Memory B cell (primary cell): ENCODE measurements around the gene FAM161B.
"Not testable (repeated sequence)": the region's sequence is repeated elsewhere in the genome, so short reads cannot be mapped to it uniquely, and the experiment has no call there.

Experiments
- ATAC-seq: fragments of 150-1000 bp; cut with Tn5 transposase; 2 replicates; pipeline ENCODE4 v1.10.0; 2021; ENCODE audit warnings: low read depth, mild to moderate bottlenecking, moderate library complexity
- DNase-seq, 2 donors: peaks; one replicate each; pipeline ENCODE4 v3.0.0; 2022; ENCODE audit warnings: low spot score in 2 of 2
- H3K27ac Mint-ChIP-seq: one replicate; pipeline ENCODE4 v1.8.0; 2022; ENCODE audit warnings: mild to moderate bottlenecking, moderate library complexity, mixed read lengths
- H3K27me3 Mint-ChIP-seq: one replicate; pipeline ENCODE4 v1.8.0; 2022; ENCODE audit warnings: mixed read lengths
- H3K36me3 Mint-ChIP-seq: one replicate; pipeline ENCODE4 v1.8.0; 2022; ENCODE audit warnings: mild to moderate bottlenecking, mixed read lengths
- H3K4me1 Mint-ChIP-seq: one replicate; pipeline ENCODE4 v1.8.0; 2022; ENCODE audit warnings: mixed read lengths
- H3K4me3 Mint-ChIP-seq: one replicate; pipeline ENCODE4 v1.8.0; 2022; ENCODE audit warnings: mild to moderate bottlenecking, moderate library complexity, mixed read lengths
- H3K9me3 Mint-ChIP-seq: one replicate; pipeline ENCODE4 v1.8.0; 2022; ENCODE audit warnings: mixed read lengths

FAM161B gene

DNA sequence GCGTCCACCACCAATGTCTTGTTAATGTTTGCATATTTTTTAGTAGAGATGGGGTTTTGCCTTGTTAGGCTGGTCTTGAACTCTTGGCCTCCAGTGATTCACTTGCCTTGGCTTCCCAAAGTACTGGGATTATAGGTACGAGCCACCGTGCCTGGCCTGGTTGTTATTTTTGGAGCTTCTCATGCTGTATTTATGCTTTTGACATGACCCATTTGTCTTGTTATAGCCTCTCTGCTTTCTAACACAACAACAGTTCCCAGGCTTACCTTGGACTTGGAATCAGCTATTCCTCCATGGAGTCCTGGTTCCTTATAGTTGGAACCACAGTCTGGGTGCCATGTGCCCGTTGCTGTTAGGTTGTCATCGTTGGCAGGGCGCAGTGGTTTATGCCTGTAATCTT is 33.6 kb downstream of the FAM161B start:
- peak overlapping the region; percentile 45 for H3K27ac Mint-ChIP-seq
- H3K36me3 Mint-ChIP-seq = peaks cover 41% of the 10 kb centered on the region
- H3K9me3 Mint-ChIP-seq = peaks cover 1% of the 10 kb centered on the region
- no peak for ATAC-seq
- H3K27me3 Mint-ChIP-seq = no peaks in the 10 kb centered on the region
- H3K4me1 Mint-ChIP-seq = no peaks in the 10 kb centered on the region
- H3K4me3 Mint-ChIP-seq = no peak overlapping the region
- DNase-seq = no peak

DNA sequence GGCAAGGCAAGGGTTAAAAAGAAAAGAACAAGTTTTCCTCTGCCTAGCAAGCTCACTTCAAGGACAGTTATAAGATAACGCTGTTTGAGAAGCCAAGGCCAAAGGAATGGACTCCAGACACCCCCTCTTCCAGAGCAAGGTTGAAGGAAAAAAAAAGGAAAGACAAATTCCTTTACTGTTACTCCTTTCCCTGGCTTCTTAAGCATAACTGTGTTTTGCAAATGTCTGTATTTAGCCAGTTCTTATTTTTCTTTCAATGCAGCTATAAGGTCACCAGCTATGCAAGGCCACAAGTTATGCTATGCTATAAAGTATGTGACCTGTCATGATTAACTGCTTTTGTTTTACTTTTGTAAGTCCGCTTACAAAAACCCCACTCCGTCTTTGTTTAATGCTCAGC is 36.6 kb downstream of the FAM161B start:
- peaks cover 57% of the 10 kb centered on the region for H3K36me3 Mint-ChIP-seq
- H3K27ac Mint-ChIP-seq = no peak overlapping the region
- no peaks in the 10 kb centered on the region for H3K27me3 Mint-ChIP-seq
- no peak overlapping the region for H3K4me3 Mint-ChIP-seq
- H3K9me3 Mint-ChIP-seq = peaks cover 1% of the 10 kb centered on the region
- no peaks in the 10 kb centered on the region for H3K4me1 Mint-ChIP-seq
- ATAC-seq (no peak), DNase-seq (no peak)

DNA sequence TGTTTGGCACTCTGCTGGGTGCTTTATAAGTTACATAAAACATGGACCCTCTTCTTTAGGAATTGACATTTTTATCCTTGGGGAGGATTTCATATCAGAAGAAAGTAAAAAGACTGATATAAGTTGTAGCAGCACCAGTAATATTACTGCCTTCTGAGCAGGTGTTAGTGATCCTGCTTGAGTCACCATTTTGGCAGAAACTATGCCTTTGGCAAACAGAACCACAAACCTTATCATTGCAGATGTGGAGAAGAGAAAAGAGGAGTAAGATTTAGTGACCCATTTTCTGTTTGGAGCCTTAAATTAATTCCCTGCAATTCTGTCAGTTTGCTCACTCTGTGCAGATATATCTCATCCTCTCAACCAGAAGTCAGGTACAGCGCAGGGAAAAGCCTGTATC is 40.2 kb downstream of the FAM161B start:
- Mint-ChIP-seq H3K36me3 (peaks cover 65% of the 10 kb centered on the region), H3K4me1 (no peaks in the 10 kb centered on the region), H3K27me3 (no peaks in the 10 kb centered on the region), H3K4me3 (no peak overlapping the region), H3K9me3 (peaks cover 1% of the 10 kb centered on the region), H3K27ac (no peak overlapping the region)
- no peak for ATAC-seq
- DNase-seq = no peak

GRCh38 chr14:73903028-73903427 is 46.9 kb downstream of the FAM161B start:
- H3K27ac Mint-ChIP-seq = no peak overlapping the region
- no peak for DNase-seq
- no peak for ATAC-seq
- no peaks in the 10 kb centered on the region for H3K9me3 Mint-ChIP-seq
- no peak overlapping the region for H3K4me3 Mint-ChIP-seq
- no peaks in the 10 kb centered on the region for H3K27me3 Mint-ChIP-seq
- H3K36me3 Mint-ChIP-seq = peaks cover 27% of the 10 kb centered on the region
- H3K4me1 Mint-ChIP-seq = no peaks in the 10 kb centered on the region

DNA sequence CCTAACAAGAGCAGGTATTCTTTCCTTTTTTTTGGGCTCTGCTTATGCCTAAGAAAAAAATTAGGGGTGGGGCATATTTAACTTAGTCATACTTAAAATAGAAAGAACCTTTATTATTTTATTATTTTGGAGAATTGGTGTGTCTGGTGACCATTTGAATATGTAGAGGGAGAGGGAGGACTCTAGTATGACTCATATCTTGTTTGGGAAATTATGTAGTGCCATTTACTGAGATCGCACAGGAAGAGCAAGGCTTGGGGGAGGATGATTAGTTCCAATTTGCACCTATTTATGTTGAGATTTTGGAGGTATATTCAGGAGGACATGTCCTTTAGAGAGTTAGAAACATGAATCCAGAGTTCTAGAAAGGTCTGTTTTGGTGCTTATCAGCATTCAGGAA is 53.4 kb downstream of the FAM161B start:
- H3K27ac Mint-ChIP-seq = peak overlapping the region; percentile 25
- no peaks in the 10 kb centered on the region for H3K27me3 Mint-ChIP-seq
- ATAC-seq (no peak), DNase-seq (no peak)
- H3K4me1 Mint-ChIP-seq = peaks cover 5% of the 10 kb centered on the region
- H3K36me3 Mint-ChIP-seq = peaks cover 27% of the 10 kb centered on the region
- no peaks in the 10 kb centered on the region for H3K9me3 Mint-ChIP-seq
- H3K4me3 Mint-ChIP-seq = no peak overlapping the region

DNA sequence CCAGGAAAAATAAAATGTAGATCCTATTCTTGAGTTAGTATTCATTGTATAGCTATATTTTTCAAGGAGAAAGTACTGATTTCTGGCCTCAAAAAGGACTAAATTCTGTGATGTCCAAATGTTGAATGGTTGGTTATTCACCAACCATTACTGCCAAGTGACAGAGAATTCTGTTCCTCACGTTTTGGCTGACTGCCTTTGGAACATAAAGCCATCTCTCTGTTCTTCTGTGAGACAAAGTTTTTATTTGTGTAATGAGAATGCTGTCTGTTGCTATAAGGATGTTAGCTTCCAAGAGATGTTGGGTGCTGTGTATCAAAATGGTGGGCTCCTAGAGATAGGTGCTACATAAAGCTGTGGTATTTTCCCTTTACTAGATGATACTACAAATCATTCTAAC is 54.0 kb downstream of the FAM161B start:
- Mint-ChIP-seq H3K9me3 (no peaks in the 10 kb centered on the region), H3K4me1 (peaks cover 5% of the 10 kb centered on the region), H3K4me3 (no peak overlapping the region), H3K36me3 (peaks cover 27% of the 10 kb centered on the region), H3K27me3 (no peaks in the 10 kb centered on the region), H3K27ac (peak overlapping the region; percentile 25)
- no peak for ATAC-seq
- no peak for DNase-seq

DNA sequence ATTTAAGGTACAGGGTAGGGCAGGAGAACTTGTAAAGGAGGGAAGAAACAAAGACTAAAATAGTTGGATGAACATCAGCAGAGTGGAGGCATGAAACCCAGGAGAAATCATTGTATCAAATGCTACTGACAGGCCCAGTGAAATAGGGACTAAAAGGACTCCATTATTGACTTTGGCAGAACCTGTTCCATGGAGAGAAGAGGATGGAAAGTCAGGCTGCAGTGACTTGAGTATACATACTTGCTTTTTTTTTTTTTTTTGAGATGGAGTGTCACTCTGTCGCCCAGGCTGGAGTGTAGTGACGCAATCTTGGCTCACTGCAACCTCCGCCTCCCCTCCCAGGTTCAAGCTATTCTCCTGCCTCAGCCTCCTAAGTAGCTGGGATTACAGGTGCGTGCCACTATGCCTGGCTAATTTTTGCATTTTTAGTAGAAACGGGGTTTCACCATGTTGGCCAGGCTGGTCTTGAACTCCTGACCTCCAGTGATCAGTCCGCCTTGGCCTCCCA is 55.7 kb downstream of the FAM161B start:
- not testable (repeated sequence) for H3K4me1 Mint-ChIP-seq, DNase-seq, H3K27me3 Mint-ChIP-seq, ATAC-seq, H3K27ac Mint-ChIP-seq, H3K9me3 Mint-ChIP-seq, H3K4me3 Mint-ChIP-seq
- H3K36me3 Mint-ChIP-seq = peaks cover 27% of the 10 kb centered on the region

DNA sequence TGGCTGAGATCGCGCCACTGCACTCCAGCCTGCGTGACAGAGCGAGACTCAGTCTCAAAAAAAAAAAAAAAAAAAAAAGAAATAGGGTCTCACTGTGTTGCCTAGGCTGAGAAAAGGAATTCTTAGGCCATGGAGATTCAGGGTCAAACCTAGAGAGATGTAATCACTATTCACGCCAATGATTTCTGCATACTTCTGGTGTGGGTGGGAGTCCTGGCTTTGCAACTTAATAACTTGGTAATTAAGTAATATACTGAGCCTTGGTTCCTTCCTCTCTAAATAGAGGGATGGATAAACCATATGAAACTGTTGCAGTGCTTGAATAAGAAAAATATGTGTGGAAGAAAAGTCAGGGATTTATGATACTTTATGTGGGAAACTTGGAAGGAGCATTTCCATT is 60.5 kb downstream of the FAM161B start:
- Mint-ChIP-seq H3K36me3 (peaks cover 9% of the 10 kb centered on the region), H3K4me1 (peaks cover 19% of the 10 kb centered on the region), H3K27me3 (no peaks in the 10 kb centered on the region), H3K4me3 (no peak overlapping the region), H3K27ac (peak overlapping the region; percentile 16), H3K9me3 (no peaks in the 10 kb centered on the region)
- no peak for DNase-seq
- ATAC-seq = no peak

GRCh38 chr14:73888971-73889370 is 60.9 kb downstream of the FAM161B start:
- Mint-ChIP-seq H3K4me1 (peaks cover 19% of the 10 kb centered on the region), H3K27ac (peak overlapping the region; percentile 99), H3K4me3 (no peak overlapping the region), H3K27me3 (no peaks in the 10 kb centered on the region), H3K36me3 (peaks cover 8% of the 10 kb centered on the region), H3K9me3 (no peaks in the 10 kb centered on the region)
- ATAC-seq = no peak
- DNase-seq = no peak

GRCh38 chr14:73888460-73888725 is 61.5 kb downstream of the FAM161B start:
- Mint-ChIP-seq H3K27me3 (no peaks in the 10 kb centered on the region), H3K4me1 (peaks cover 17% of the 10 kb centered on the region), H3K27ac (peak overlapping the region; percentile 99), H3K4me3 (peak overlapping the region; percentile 99), H3K9me3 (no peaks in the 10 kb centered on the region), H3K36me3 (peaks cover 3% of the 10 kb centered on the region)
- DNase-seq = no peak
- no peak for ATAC-seq

DNA sequence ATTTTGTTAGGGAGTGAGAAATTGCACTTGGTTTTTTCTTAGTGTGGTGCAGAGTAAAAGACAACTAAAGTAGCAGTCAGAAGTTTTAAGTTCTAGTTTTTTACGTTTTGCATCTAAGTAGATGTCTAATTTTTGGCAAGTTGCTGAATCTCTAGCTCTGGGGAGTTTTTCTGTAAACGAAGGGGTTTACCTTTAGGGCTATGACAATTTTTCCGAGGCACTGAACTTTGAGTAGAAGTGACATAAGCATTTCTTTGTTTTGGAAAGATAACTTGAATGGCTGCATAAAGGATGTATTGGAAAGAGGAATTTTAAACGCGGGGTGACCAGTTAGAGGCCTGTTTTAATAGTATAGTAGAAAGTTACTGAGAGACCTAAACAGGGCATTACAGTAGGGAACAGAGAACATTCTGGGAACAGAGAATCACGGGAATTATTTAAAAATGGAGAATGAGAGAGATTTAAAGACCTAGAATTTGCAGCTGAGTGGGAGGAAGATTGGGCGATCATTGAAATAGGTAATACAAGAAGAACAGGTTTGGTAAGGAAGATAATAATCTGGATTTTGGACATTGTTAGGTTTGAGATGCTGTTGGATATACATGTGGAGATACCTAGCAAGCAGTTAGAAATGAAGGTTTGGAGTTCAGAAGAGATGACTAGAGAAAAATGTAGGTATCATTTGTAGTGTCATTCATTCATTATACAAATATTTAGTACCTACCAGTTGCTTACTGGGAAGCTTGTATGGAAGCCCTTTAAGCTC is 62.0 kb downstream of the FAM161B start:
- H3K4me3 Mint-ChIP-seq = peak overlapping the region; percentile 99
- H3K27ac Mint-ChIP-seq = peak overlapping the region; percentile 99
- no peaks in the 10 kb centered on the region for H3K27me3 Mint-ChIP-seq
- H3K9me3 Mint-ChIP-seq = no peaks in the 10 kb centered on the region
- no peak for ATAC-seq
- no peak for DNase-seq
- H3K36me3 Mint-ChIP-seq = peaks cover 3% of the 10 kb centered on the region
- peaks cover 17% of the 10 kb centered on the region for H3K4me1 Mint-ChIP-seq

GRCh38 chr14:73887318-73887616 is 62.6 kb downstream of the FAM161B start:
- DNase-seq (no peak), ATAC-seq (no peak)
- H3K36me3 Mint-ChIP-seq = peaks cover 3% of the 10 kb centered on the region
- no peaks in the 10 kb centered on the region for H3K9me3 Mint-ChIP-seq
- peaks cover 17% of the 10 kb centered on the region for H3K4me1 Mint-ChIP-seq
- H3K4me3 Mint-ChIP-seq = peak overlapping the region; percentile 99
- peak overlapping the region; percentile 99 for H3K27ac Mint-ChIP-seq
- H3K27me3 Mint-ChIP-seq = no peaks in the 10 kb centered on the region

DNA sequence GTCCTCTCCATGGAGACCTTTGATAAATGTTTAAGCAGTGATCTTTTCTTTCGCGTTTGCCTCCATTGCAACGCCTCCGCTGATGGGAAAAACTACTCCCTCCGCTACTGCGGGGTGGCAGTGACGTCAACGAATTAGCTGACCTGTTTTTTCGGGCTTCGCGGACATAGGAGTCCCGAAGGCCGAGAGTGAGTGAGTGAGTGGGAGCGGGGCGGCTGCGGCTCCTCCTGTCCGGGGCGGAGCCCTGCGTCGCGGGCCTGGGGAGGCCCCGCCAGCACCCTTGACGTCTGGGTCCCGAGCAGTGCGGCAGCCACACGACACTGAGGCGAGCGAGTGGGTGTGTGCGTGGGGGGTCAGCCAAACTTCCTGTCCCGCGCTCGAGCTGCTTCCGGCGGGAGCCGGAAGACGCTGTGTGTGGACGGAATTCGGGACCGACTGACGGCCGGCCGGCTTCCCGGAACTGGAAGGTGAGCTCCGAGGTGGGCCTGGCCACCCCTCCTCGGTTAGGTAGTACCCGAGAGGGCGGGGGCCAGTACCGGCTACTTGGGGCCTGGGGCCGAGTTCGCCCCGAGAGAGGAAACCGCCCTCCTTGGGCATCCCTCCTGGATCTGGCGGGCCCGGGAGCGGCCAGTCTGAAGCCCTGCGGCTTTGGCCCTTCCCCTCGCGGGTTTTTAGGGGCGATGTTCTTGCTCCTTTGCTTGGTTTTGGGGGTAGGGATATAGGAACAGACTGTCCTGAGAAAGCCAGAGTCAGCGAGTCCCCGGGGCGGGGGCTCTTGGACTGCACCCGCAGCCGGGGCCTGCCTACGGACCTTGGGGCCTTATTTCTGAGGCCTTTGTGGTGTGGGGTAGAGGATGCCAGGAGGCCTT is 63.2 kb downstream of the FAM161B start, which contains the start of gene ZNF410:
ZNF410 (plus strand) TSS at position 411 of the 869 bp plus-strand sequence. CDS start 5,317 bp downstream, outside the sequence.
- ATAC-seq (peak; percentile 95), DNase-seq (peak; percentile 78 to 79)
- H3K36me3 Mint-ChIP-seq = peaks cover 2% of the 10 kb centered on the region
- H3K27me3 Mint-ChIP-seq = no peaks in the 10 kb centered on the region
- H3K4me3 Mint-ChIP-seq = peak within 1 kb of the TSS; percentile 99
- H3K4me1 Mint-ChIP-seq = peaks cover 17% of the 10 kb centered on the region
- peak within 1 kb of the TSS; percentile 99 for H3K27ac Mint-ChIP-seq
- no peaks in the 10 kb centered on the region for H3K9me3 Mint-ChIP-seq

DNA sequence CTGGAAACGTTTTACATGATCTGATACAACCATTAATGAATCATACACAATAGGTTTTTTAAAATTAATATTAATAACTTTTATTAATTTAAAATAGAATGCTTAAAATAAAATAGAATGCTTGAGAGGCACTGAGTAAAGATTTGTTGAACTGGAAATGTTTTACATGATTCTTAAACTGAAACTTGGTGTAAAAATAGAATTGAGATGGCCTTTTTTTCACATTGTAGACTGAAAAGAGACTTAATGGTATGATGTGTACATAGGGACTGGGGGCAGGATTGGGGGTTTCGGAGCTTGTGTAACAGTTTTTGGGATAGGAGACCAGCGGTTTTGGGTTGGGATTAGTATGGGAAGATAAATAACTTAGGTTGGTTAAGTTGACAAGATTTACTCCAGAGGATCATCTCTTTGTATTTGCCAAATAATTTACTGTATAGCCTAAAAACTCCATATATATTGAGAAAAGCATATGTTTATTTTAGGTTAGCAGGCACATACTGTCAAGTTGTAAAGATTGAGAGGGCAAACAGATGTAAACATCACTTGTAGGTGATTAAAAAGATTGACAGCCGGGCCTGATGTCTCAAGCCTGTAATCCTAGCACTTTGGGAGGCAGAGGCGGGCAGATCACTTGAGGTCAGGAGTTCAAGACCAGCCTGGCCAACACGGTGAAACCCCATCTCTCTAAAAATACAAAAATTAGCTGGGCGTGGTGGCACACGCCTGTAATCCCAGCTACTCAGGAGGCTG is 65.3 kb downstream of the FAM161B start:
- no peak for ATAC-seq
- peak overlapping the region; percentile 27 for H3K4me3 Mint-ChIP-seq

More for the DNA sequence above, 65.3 kb downstream of the FAM161B start:
- no peak for DNase-seq
- H3K9me3 Mint-ChIP-seq = no peaks in the 10 kb centered on the region
- H3K36me3 Mint-ChIP-seq = peaks cover 2% of the 10 kb centered on the region
- H3K27ac Mint-ChIP-seq = peak overlapping the region; percentile 29
- H3K4me1 Mint-ChIP-seq = peaks cover 17% of the 10 kb centered on the region
- no peaks in the 10 kb centered on the region for H3K27me3 Mint-ChIP-seq
